SU-DHL-6 (cell line): ENCODE results near the gene KIR3DL2.

Source experiments
- CTCF ChIP-seq: fragments of 200-600 bp; sonication (generic); IDR thresholded peaks from one replicate; pipeline ENCODE4 v1.5.1; 2017; ENCODE audit warnings: antibody characterized with exemption, mild to moderate bottlenecking, low read length, moderate library complexity; ENCODE audit not compliant: insufficient read depth, poor library complexity, severe bottlenecking
- EZH2phosphoT487 ChIP-seq: fragments of 200-600 bp; sonication (generic), shearing (Covaris generic); conservative IDR thresholded peaks from 2 replicates; pipeline ENCODE4 v1.6.1; 2018; ENCODE audit warnings: mild to moderate bottlenecking, antibody characterized with exemption, low read length, moderate library complexity, mixed read lengths

- TF ChIP-seq CTCF (no peak), EZH2phosphoT487 (no peak)
Measured at GRCh38 chr19:54893406-54893805, 43.2 kb downstream of the KIR3DL2 start.
